Neuronal stem cell (in vitro differentiated cells): ENCODE measurements around the gene ZFTA.
"Not testable (repeated sequence)": the region's sequence is repeated elsewhere in the genome, so short reads cannot be mapped to it uniquely, and the experiment has no call there.

Experiments used
- DNase-seq: peaks from one replicate; pipeline ENCODE4 v3.0.0-alpha.2; 2013; ENCODE audit warnings: low spot score
- H2AFZ ChIP-seq: one replicate; pipeline ENCODE4 v1.6.1; 2013; ENCODE audit warnings: mild to moderate bottlenecking, low read length, inconsistent platforms
- H2AK5ac ChIP-seq: 2 replicates; pipeline ENCODE4 v1.6.1; 2013; ENCODE audit warnings: low read depth, mild to moderate bottlenecking, inconsistent platforms, low read length, moderate library complexity, mixed read lengths
- H2BK120ac ChIP-seq: 2 replicates; pipeline ENCODE4 v1.6.1; 2013; ENCODE audit warnings: low read depth, mild to moderate bottlenecking, inconsistent platforms, low read length, moderate library complexity, mixed read lengths
- H2BK12ac ChIP-seq: one replicate; pipeline ENCODE4 v1.6.1; 2013; ENCODE audit warnings: low read length, inconsistent platforms
- H2BK15ac ChIP-seq: 2 replicates; pipeline ENCODE4 v1.6.1; 2013; ENCODE audit warnings: mild to moderate bottlenecking, low read length, inconsistent platforms, mixed read lengths
- H2BK5ac ChIP-seq: one replicate; pipeline ENCODE4 v1.6.1; 2013; ENCODE audit warnings: inconsistent platforms, mild to moderate bottlenecking, low read length, moderate library complexity
- H3K14ac ChIP-seq: one replicate; pipeline ENCODE4 v1.6.1; 2013; ENCODE audit warnings: low read length, inconsistent platforms
- H3K18ac ChIP-seq: 2 replicates; pipeline ENCODE4 v1.6.1; 2013; ENCODE audit warnings: low read length, inconsistent platforms
- H3K23ac ChIP-seq: 2 replicates; pipeline ENCODE4 v1.6.1; 2013; ENCODE audit warnings: low read depth, mild to moderate bottlenecking, mixed read lengths, low read length, inconsistent platforms; ENCODE audit not compliant: poor library complexity
- H3K27ac ChIP-seq: replicated peaks from 3 replicates; pipeline ENCODE4 v1.5.1; 2013; ENCODE audit warnings: low read length, inconsistent platforms
- H3K27me3 ChIP-seq, 3 experiments: 2 replicates each; pipeline ENCODE4 v1.6.1; 2013; ENCODE audit warnings: low read length in 3 of 3, mild to moderate bottlenecking in 2 of 3, inconsistent platforms in 1 of 3, low read depth in 1 of 3, mixed read lengths in 1 of 3, moderate library complexity in 1 of 3; ENCODE audit not compliant: control insufficient read depth in 3 of 3, insufficient read depth in 3 of 3
- H3K36me3 ChIP-seq, 2 donors: replicated peaks in 1 of 2; 2 replicates each; pipeline ENCODE4 v1.6.1; 2013; ENCODE audit warnings: low read length in 2 of 2; ENCODE audit not compliant: control insufficient read depth in 2 of 2, insufficient read depth in 2 of 2
- H3K4ac ChIP-seq: 2 replicates; pipeline ENCODE4 v1.6.1; 2013; ENCODE audit warnings: inconsistent platforms, mild to moderate bottlenecking, low read length, moderate library complexity
- H3K4me1 ChIP-seq, 2 donors: 1 replicate in 1 of 2; 2 replicates in 1 of 2; pipeline ENCODE4 v1.6.1; 2013; ENCODE audit warnings: low read length in 2 of 2, low read depth in 1 of 2; ENCODE audit not compliant: control insufficient read depth in 2 of 2, insufficient read depth in 1 of 2
- H3K4me2 ChIP-seq: one replicate; pipeline ENCODE4 v1.6.1; 2013; ENCODE audit warnings: mild to moderate bottlenecking, low read length, inconsistent platforms; ENCODE audit not compliant: insufficient read depth, poor library complexity, severe bottlenecking
- H3K4me3 ChIP-seq, 2 donors: 2 replicates each; pipeline ENCODE4 v1.5.1; 2013; ENCODE audit warnings: low read length in 2 of 2, mild to moderate bottlenecking in 2 of 2, inconsistent platforms in 1 of 2, moderate library complexity in 1 of 2
- H3K79me1 ChIP-seq: one replicate; pipeline ENCODE4 v1.6.1; 2013; ENCODE audit warnings: low read depth, mild to moderate bottlenecking, inconsistent platforms, low read length, moderate library complexity
- H3K9ac ChIP-seq: one replicate; pipeline ENCODE4 v1.6.1; 2013; ENCODE audit warnings: mild to moderate bottlenecking, low read depth, low read length, inconsistent platforms; ENCODE audit not compliant: poor library complexity
- H3K9me3 ChIP-seq, 2 donors: replicated peaks in 1 of 2; 2 replicates each; pipeline versions ENCODE3 to v1.6.1; 2013; ENCODE audit warnings: low read length in 2 of 2, mild to moderate bottlenecking in 2 of 2, inconsistent platforms in 1 of 2, low read depth in 1 of 2, mixed read lengths in 1 of 2, moderate library complexity in 1 of 2; ENCODE audit not compliant: control insufficient read depth in 2 of 2, insufficient read depth in 1 of 2
- H4K8ac ChIP-seq: one replicate; pipeline ENCODE4 v1.6.1; 2013; ENCODE audit warnings: low read depth, mild to moderate bottlenecking, inconsistent platforms, low read length, moderate library complexity
- H4K91ac ChIP-seq: one replicate; pipeline ENCODE4 v1.6.1; 2013; ENCODE audit warnings: low read length, low read depth, mild to moderate bottlenecking, inconsistent platforms; ENCODE audit not compliant: poor library complexity
- WGBS, 2 donors: extraction: QIAGEN DNeasy Blood & Tissue Kit; methylation state at CpG; one replicate each; pipeline ENCODE4 v1.1.7; 2013; ENCODE audit warnings: missing lambda C conversion rate in 2 of 2, mixed read lengths in 1 of 2; ENCODE audit not compliant: insufficient read length in 2 of 2, insufficient replicate concordance in 1 of 2; ENCODE audit errors: extremely low coverage in 2 of 2; 5-methylcytosine and 5-hydroxymethylcytosine counted together

Gene ZFTA

GRCh38 chr11:63775191-63775590 is 6.6 kb upstream of the ZFTA start:
- Histone ChIP-seq H3K79me1 (no peaks in the 10 kb centered on the region), H3K36me3 (no peaks in the 10 kb centered on the region), H3K18ac (no peak overlapping the region), H4K91ac (no peak overlapping the region), H3K9ac (no peak overlapping the region), H3K9me3 (no peaks in the 10 kb centered on the region), H3K4ac (no peak overlapping the region), H3K27ac (no peak overlapping the region), H2AFZ (no peak overlapping the region), H2BK5ac (no peak overlapping the region), H4K8ac (no peak overlapping the region), H2BK12ac (no peak overlapping the region), H3K4me2 (no peak overlapping the region), H3K27me3 (no peaks in the 10 kb centered on the region), H2AK5ac (no peak overlapping the region), H3K23ac (no peak overlapping the region), H2BK15ac (no peak overlapping the region), H3K14ac (no peak overlapping the region), H2BK120ac (no peak overlapping the region), H3K4me3 (no peak overlapping the region), H3K4me1 (peaks cover 5 to 12% of the 10 kb centered on the region in 2 donors)
- WGBS, 2 donors: no CpG with 5 or more reads among the region's 3 CpGs
- DNase-seq: no peak

- not testable (repeated sequence) for H3K4me3 ChIP-seq, H3K9me3 ChIP-seq, DNase-seq, H4K91ac ChIP-seq, H3K18ac ChIP-seq, H2BK120ac ChIP-seq, H3K4ac ChIP-seq, H3K9ac ChIP-seq, H3K79me1 ChIP-seq, H2AFZ ChIP-seq, H3K27me3 ChIP-seq, H3K14ac ChIP-seq, H2AK5ac ChIP-seq, H2BK5ac ChIP-seq, H4K8ac ChIP-seq, H3K27ac ChIP-seq, H2BK15ac ChIP-seq, H3K4me2 ChIP-seq, H3K36me3 ChIP-seq, H2BK12ac ChIP-seq, H3K23ac ChIP-seq
- WGBS, 2 donors: no CpG with 5 or more reads among the region's 2 CpGs
- peaks cover 11 to 17% of the 10 kb centered on the region in 2 donors for H3K4me1 ChIP-seq
Measured at GRCh38 chr11:63771741-63772318, 3.3 kb upstream of the ZFTA start.

DNA sequence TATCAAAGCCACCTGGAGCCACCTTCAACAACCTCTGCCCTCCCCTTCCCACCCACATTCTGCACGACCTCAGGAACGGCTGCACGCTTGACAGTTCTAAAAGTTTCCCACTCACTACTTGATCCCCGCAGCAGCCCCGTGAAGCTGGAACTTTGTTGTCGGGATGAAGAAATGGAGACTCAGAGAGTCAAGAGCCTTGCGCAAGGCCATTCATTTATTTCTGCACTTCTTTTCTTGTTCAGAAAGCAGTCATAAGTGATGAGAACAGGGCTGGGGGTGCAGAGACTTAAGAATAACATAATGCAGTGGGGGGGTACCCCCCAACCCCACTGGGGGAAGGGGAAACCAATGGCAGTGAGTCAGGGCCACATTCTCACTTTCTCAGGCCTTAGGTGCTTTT is 2.2 kb upstream of the ZFTA start:
- Histone ChIP-seq H3K9me3 (no peaks in the 10 kb centered on the region), H2BK12ac (no peak overlapping the region), H3K36me3 (peaks cover 0 to 12% of the 10 kb centered on the region in 2 donors), H3K23ac (no peak overlapping the region), H3K27ac (no peak overlapping the region), H3K9ac (no peak overlapping the region), H3K14ac (no peak overlapping the region), H2BK120ac (no peak overlapping the region), H3K79me1 (peaks cover 5% of the 10 kb centered on the region), H4K91ac (no peak overlapping the region), H3K4me2 (no peak overlapping the region), H2BK15ac (no peak overlapping the region), H3K4me1 (peaks cover 19 to 27% of the 10 kb centered on the region in 2 donors), H3K4me3 (no peak overlapping the region), H2BK5ac (no peak overlapping the region), H2AFZ (no peak overlapping the region), H4K8ac (no peak overlapping the region), H3K4ac (no peak overlapping the region), H3K27me3 (no peaks in the 10 kb centered on the region), H3K18ac (no peak overlapping the region), H2AK5ac (no peak overlapping the region)
- WGBS, 2 donors: no CpG with 5 or more reads among the region's 7 CpGs
- DNase-seq: no peak

DNA sequence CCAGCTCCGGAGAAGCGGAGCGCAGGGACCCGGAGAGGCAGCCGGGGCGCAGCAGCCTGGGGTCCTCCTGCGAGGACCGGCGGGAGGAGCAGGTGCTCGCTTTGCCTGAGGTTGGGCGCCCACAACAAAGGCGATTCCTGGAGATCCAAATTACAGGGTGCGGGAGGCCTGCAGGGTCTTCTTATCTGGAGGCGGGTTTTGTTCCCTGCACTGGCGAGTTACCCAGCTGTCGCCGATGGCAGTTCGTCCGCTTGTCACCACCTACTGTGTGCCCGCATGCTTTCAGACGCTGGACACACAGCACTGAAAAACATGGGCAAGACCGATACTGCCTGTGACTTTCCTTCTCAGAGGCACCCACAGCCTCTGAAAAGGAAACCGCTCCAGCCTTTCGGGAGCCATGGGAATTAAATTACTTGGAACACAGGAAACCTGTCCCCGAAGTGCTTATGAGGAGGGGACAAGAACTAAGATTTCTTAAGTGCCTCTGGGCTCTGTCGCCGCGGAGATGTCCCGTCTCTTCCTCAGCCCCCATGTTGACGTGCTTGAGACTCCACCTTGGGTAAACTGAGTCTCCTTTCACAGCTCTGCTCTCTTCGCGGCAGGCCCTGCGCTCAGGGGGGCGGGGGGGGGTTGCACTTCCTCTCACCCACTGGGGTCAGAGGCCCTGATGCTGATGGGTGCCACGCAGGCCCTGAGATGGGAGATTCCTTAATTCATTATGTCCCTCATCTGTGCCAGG is 1.3 kb upstream of the ZFTA start:
- DNase-seq: peak; percentile 32
- Histone ChIP-seq H3K23ac (no peak overlapping the region), H3K4me3 (peak overlapping the region; percentile 91 to 92), H3K79me1 (peaks cover 5% of the 10 kb centered on the region), H3K4me1 (peaks cover 25 to 29% of the 10 kb centered on the region in 2 donors), H4K8ac (no peak overlapping the region), H2BK120ac (no peak overlapping the region), H4K91ac (no peak overlapping the region), H3K4me2 (peak overlapping the region; percentile 95), H3K27me3 (no peaks in the 10 kb centered on the region), H2AK5ac (peak overlapping the region; percentile 72), H3K9ac (no peak overlapping the region), H3K36me3 (peaks cover 4 to 21% of the 10 kb centered on the region in 2 donors), H3K27ac (peak overlapping the region; percentile 92), H2BK12ac (no peak overlapping the region), H3K18ac (peak overlapping the region; percentile 98), H2BK5ac (no peak overlapping the region), H3K4ac (no peak overlapping the region), H2AFZ (peak overlapping the region; percentile 80), H3K14ac (peak overlapping the region; percentile 60), H2BK15ac (peak overlapping the region; percentile 93), H3K9me3 (no peaks in the 10 kb centered on the region)
- no CpG with 5 or more reads among the region's 35 CpGs for WGBS, 2 donors
